Stomach (tissue), 9 donors: ENCODE results near the gene CD36. TPM values are rescaled to one million over a fixed set of nuclear protein-coding genes. Genes with fewer than 3 reads are reported as not detected.

Source experiments
- DNase-seq, 2 donors: peaks; one replicate each; pipeline versions ENCODE4 v3.0.0 to v3.0.0-alpha.2; 2013 to 2019
- H3K27ac ChIP-seq, 5 donors: fragments of 200-600 bp in 4 of 5; sonication (generic) in 4 of 5; one replicate each; pipeline ENCODE4 v1.5.1; 2013 to 2019; ENCODE audit warnings: mild to moderate bottlenecking in 1 of 5, moderate library complexity in 1 of 5
- H3K27me3 ChIP-seq, 3 donors: fragments of 200-600 bp; sonication (generic); one replicate each; pipeline ENCODE4 v1.5.1; 2017 to 2019; ENCODE audit warnings: mixed run types in 1 of 3
- H3K36me3 ChIP-seq, 4 donors: fragments of 200-600 bp; sonication (generic); 1 replicate in 3 of 4; 2 replicates in 1 of 4; pipeline ENCODE4 v1.5.1; 2016 to 2019
- H3K4me1 ChIP-seq, 4 donors: fragments of 200-600 bp; sonication (generic); one replicate each; pipeline ENCODE4 v1.5.1; 2016 to 2019
- H3K4me3 ChIP-seq, 4 donors: fragments of 200-600 bp; sonication (generic) in 3 of 4; one replicate each; pipeline ENCODE4 v1.5.1; 2016 to 2019; ENCODE audit warnings: mild to moderate bottlenecking in 1 of 4
- H3K9me3 ChIP-seq, 4 donors: fragments of 200-600 bp; sonication (generic); one replicate each; pipeline ENCODE4 v1.5.1; 2016 to 2019
- EP300 ChIP-seq: sonication (generic); formaldehyde crosslinking; IDR thresholded peaks from one replicate; pipeline ENCODE4 v1.6.1; 2017; ENCODE audit warnings: antibody characterized with exemption
- POLR2A ChIP-seq, 4 donors: fragments of 450-650 bp; IDR thresholded peaks; one replicate each; pipeline ENCODE4 v1.6.1; 2016; ENCODE audit warnings: antibody characterized with exemption in 4 of 4, control low read depth in 2 of 4, mild to moderate bottlenecking in 1 of 4, moderate library complexity in 1 of 4
- POLR2AphosphoS5 ChIP-seq, 3 donors: sonication (generic); formaldehyde crosslinking; IDR thresholded peaks; one replicate each; pipeline ENCODE4 v1.6.1; 2016; ENCODE audit warnings: antibody characterized with exemption in 3 of 3
- WGBS, 5 donors: extraction: QIAGEN DNeasy Blood & Tissue Kit in 3 of 5; methylation state at CpG; one replicate each; pipeline versions ENCODE4 v1.1.5 to v1.1.7; 2013 to 2018; 5-methylcytosine and 5-hydroxymethylcytosine counted together
- intact Hi-C: fragments of 100-400 bp; cut with DNase I; formaldehyde crosslinking; loops from one replicate; pipeline ENCODE4 v1.15.1; 2023; ENCODE audit warnings: low total_unique reads
- polyA plus RNA-seq, 3 donors: library from polyadenylated mRNA; stranded (reverse); fragments of 200-250 nt; gene quantifications; one replicate each; pipeline ENCODE4 v1.2.3, GENCODE V29; 2013
- total RNA-seq, 5 donors: library from RNA; depleted of rRNA; stranded (reverse); fragments of >200 nt; gene quantifications; one replicate each; pipeline versions ENCODE4 v1.1.0 to v1.2.3, GENCODE V29; 2014 to 2016
- TF ChIP-seq, protein P1 (sequence below), 7 experiments: fragments of 450-650 bp in 4 of 7; fragments of 200-600 bp in 3 of 7; sonication (generic) in 3 of 7; IDR thresholded peaks; one replicate each; pipeline ENCODE4 v1.5.1; 2016 to 2019; ENCODE audit warnings: antibody characterized with exemption in 7 of 7, control low read depth in 2 of 7, mild to moderate bottlenecking in 1 of 7
- donor health status: healthy with polysubstance abuse.
- donor health status: Bipolar disorder and iron deficiency.
- donor health status: healthy.

Gene CD36
- total and polyA plus RNA-seq, 8 donors = 5.5 to 346 (median 33.5) TPM

DNA sequence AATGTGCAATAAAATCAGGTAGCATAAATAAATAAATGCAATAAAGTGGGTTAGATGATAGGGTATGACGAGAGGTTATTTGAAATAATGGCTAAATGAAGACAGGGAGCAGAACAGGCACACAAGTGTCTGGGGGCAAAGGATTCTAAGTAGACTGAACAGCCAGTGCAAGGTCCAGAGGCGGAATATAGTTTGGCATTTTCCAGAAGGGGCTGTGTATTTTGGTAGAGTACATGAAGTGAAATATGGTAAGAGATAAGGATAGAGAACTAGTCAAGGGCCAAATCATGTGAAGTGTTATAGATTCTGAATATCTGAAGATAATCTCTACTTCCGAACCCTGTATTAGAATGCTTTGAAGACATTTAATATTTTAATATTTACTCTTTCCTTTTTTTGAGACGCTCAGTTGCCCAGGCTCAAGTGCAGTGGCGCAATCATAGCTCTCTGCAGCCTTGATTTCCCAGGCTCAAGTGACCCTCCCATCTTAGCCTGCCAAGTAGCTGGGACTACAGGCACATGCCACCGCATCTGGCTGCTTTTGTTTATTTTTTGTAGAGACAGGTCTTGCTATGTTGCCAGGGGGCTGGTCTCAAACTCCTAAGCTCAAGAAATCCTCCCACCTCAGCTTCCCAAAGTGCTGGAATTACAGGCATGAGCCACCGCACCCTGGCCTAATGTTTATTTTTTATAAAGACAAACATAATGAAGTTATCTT, 44.4 kb upstream of the CD36 start:
- intact Hi-C loops = no loop called here
- H3K27me3 ChIP-seq = no peaks in the 10 kb centered on the region
- H3K4me1 ChIP-seq = peaks cover 0 to 9% (median 2%) of the 10 kb centered on the region in 4 donors
- peak in 1 of 2 donors; percentile 25 for DNase-seq
- H3K4me3 ChIP-seq = no peak overlapping the region
- no peaks in the 10 kb centered on the region for H3K9me3 ChIP-seq
- WGBS, 5 donors = 34 to 74% (median 56%) methylated on average over 7 of the region's 7 CpGs
- H3K27ac ChIP-seq = no peak overlapping the region
- TF ChIP-seq EP300 (no peak), POLR2A (IDR thresholded peaks at IDR 0.05) (no peak), POLR2AphosphoS5 (IDR thresholded peaks at IDR 0.05) (no peak)
- TF ChIP-seq, protein P1, sequence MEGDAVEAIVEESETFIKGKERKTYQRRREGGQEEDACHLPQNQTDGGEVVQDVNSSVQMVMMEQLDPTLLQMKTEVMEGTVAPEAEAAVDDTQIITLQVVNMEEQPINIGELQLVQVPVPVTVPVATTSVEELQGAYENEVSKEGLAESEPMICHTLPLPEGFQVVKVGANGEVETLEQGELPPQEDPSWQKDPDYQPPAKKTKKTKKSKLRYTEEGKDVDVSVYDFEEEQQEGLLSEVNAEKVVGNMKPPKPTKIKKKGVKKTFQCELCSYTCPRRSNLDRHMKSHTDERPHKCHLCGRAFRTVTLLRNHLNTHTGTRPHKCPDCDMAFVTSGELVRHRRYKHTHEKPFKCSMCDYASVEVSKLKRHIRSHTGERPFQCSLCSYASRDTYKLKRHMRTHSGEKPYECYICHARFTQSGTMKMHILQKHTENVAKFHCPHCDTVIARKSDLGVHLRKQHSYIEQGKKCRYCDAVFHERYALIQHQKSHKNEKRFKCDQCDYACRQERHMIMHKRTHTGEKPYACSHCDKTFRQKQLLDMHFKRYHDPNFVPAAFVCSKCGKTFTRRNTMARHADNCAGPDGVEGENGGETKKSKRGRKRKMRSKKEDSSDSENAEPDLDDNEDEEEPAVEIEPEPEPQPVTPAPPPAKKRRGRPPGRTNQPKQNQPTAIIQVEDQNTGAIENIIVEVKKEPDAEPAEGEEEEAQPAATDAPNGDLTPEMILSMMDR (IDR thresholded peaks at IDR 0.05) = no peak
- no peaks in the 10 kb centered on the region for H3K36me3 ChIP-seq

GRCh38 chr7:80596933-80597517, 41.4 kb upstream of the CD36 start:
- Histone ChIP-seq H3K4me3 (no peak overlapping the region), H3K27me3 (no peaks in the 10 kb centered on the region), H3K4me1 (peaks cover 0 to 9% (median 2%) of the 10 kb centered on the region in 4 donors), H3K36me3 (no peaks in the 10 kb centered on the region), H3K27ac (no peak overlapping the region), H3K9me3 (no peaks in the 10 kb centered on the region)
- peak in 1 of 2 donors; percentile 30 for DNase-seq
- 45 to 70% (median 52%) methylated on average over 4 of the region's 4 CpGs for WGBS, 5 donors
- intact Hi-C loops = no loop called here
- TF ChIP-seq POLR2AphosphoS5 (IDR thresholded peaks at IDR 0.05) (no peak), EP300 (no peak), POLR2A (IDR thresholded peaks at IDR 0.05) (no peak)
- TF ChIP-seq, protein P1 (IDR thresholded peaks at IDR 0.05) = no peak

DNA sequence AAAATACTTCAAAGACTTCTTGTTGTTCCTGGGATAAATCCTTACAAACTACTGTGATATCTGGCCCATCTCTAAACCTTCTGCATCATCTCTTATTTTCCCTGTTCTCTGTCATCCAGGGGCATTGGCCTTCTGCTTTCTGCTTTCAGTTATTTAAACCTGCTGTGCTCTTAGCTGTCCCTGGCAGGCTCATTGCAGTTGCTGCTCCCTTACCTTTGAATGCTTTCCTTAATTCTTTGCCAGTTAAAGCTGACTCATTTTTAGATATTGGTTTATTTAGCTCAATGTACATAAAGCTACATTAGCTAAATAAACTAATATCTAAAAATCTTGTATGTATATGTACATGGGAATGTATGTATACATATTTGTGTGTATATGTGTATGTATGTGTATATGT, 40.6 kb upstream of the CD36 start:
- Histone ChIP-seq H3K36me3 (no peaks in the 10 kb centered on the region), H3K4me3 (no peak overlapping the region), H3K27ac (no peak overlapping the region), H3K9me3 (no peaks in the 10 kb centered on the region), H3K27me3 (no peaks in the 10 kb centered on the region), H3K4me1 (peaks cover 0 to 9% (median 2%) of the 10 kb centered on the region in 4 donors)
- intact Hi-C loops = no loop called here
- TF ChIP-seq, protein P1 (IDR thresholded peaks at IDR 0.05) = no peak
- TF ChIP-seq EP300 = no peak
- TF ChIP-seq POLR2AphosphoS5 (IDR thresholded peaks at IDR 0.05) = no peak
- no peak for TF ChIP-seq POLR2A (IDR thresholded peaks at IDR 0.05)
- no peak for DNase-seq

GRCh38 chr7:80600046-80600445, 38.4 kb upstream of the CD36 start:
- Histone ChIP-seq H3K9me3 (no peaks in the 10 kb centered on the region), H3K27me3 (no peaks in the 10 kb centered on the region), H3K27ac (no peak overlapping the region), H3K4me1 (peaks cover 0 to 4% (median 0%) of the 10 kb centered on the region in 4 donors), H3K36me3 (no peaks in the 10 kb centered on the region), H3K4me3 (no peak overlapping the region)
- intact Hi-C loops = no loop called here
- no peak for DNase-seq
- WGBS, 5 donors = 20 to 44% (median 32%) methylated on average over 2 of the region's 2 CpGs
- TF ChIP-seq EP300 = no peak
- no peak for TF ChIP-seq POLR2A (IDR thresholded peaks at IDR 0.05)
- TF ChIP-seq, protein P1 (IDR thresholded peaks at IDR 0.05) = no peak
- no peak for TF ChIP-seq POLR2AphosphoS5 (IDR thresholded peaks at IDR 0.05)
